Esophagus muscularis mucosa (tissue), 3 donors: ENCODE results near the gene TRIM24.

Source experiments
- CTCF ChIP-seq, 3 experiments: fragments of 200-600 bp in 2 of 3; fragments of 450-650 bp in 1 of 3; sonication (generic) in 2 of 3; IDR thresholded peaks; one replicate each; pipeline ENCODE4 v1.5.1; 2017 to 2019; ENCODE audit warnings: antibody characterized with exemption in 3 of 3, mild to moderate bottlenecking in 2 of 3, moderate library complexity in 1 of 3
- POLR2A ChIP-seq: fragments of 450-650 bp; IDR thresholded peaks from one replicate; pipeline ENCODE4 v1.6.1; 2017; ENCODE audit warnings: antibody characterized with exemption, moderate library complexity, mild to moderate bottlenecking, low read depth
- POLR2AphosphoS5 ChIP-seq, 2 donors: sonication (generic); formaldehyde crosslinking; IDR thresholded peaks; one replicate each; pipeline ENCODE4 v1.6.1; 2017; ENCODE audit warnings: antibody characterized with exemption in 2 of 2

- TF ChIP-seq CTCF (IDR thresholded peaks at IDR 0.05) (no peak), POLR2A (no peak), POLR2AphosphoS5 (IDR thresholded peaks at IDR 0.05) (no peak)
These were observed 105.0 kb downstream of the TRIM24 start for GRCh38 chr7:138565071-138565450.
